RWPE2 (cell line): ENCODE results near the gene MGRN1.

Experiments used
- ATAC-seq: fragments of 200-7000 bp; cut with Tn5 transposase; 3 replicates; pipeline ENCODE4 v1.9.1; 2021; ENCODE audit warnings: low read depth
- DNase-seq: peaks from one replicate; pipeline ENCODE4 v3.0.0-alpha.2; 2020; ENCODE audit warnings: low spot score
- H3K27ac ChIP-seq: fragments of 450-650 bp; 2 replicates; pipeline ENCODE4 v1.5.1; 2017; ENCODE audit warnings: mild to moderate bottlenecking; ENCODE audit not compliant: poor library complexity, severe bottlenecking
- H3K27me3 ChIP-seq: fragments of 250-450 bp; sonication (Bioruptor Pico); 2 replicates; pipeline ENCODE4 v1.5.1; 2021; ENCODE audit warnings: mild to moderate bottlenecking, moderate library complexity; ENCODE audit not compliant: insufficient read depth, poor library complexity, severe bottlenecking
- H3K36me3 ChIP-seq: fragments of 250-450 bp; sonication (Bioruptor Pico); 2 replicates; pipeline ENCODE4 v1.5.1; 2020; ENCODE audit warnings: low read depth, mild to moderate bottlenecking, moderate library complexity
- H3K4me1 ChIP-seq: fragments of 250-450 bp; sonication (Bioruptor Pico); 2 replicates; pipeline ENCODE4 v1.5.1; 2021; ENCODE audit warnings: mild to moderate bottlenecking, moderate library complexity; ENCODE audit not compliant: insufficient read depth, poor library complexity, severe bottlenecking
- H3K4me3 ChIP-seq: fragments of 250-450 bp; sonication (Bioruptor Pico); 2 replicates; pipeline ENCODE4 v1.5.1; 2021; ENCODE audit warnings: mild to moderate bottlenecking, moderate library complexity; ENCODE audit not compliant: severe bottlenecking
- H3K9me3 ChIP-seq: fragments of 250-450 bp; sonication (Bioruptor Pico); 2 replicates; pipeline ENCODE4 v1.5.1; 2021; ENCODE audit warnings: mild to moderate bottlenecking, moderate library complexity; ENCODE audit not compliant: severe bottlenecking
- TF ChIP-seq, protein P1 (sequence below): fragments of 450-650 bp; IDR thresholded peaks from one replicate; pipeline ENCODE4 v1.5.1; 2017; ENCODE audit warnings: mild to moderate bottlenecking, moderate library complexity; ENCODE audit not compliant: poor library complexity, severe bottlenecking

MGRN1 gene

DNA sequence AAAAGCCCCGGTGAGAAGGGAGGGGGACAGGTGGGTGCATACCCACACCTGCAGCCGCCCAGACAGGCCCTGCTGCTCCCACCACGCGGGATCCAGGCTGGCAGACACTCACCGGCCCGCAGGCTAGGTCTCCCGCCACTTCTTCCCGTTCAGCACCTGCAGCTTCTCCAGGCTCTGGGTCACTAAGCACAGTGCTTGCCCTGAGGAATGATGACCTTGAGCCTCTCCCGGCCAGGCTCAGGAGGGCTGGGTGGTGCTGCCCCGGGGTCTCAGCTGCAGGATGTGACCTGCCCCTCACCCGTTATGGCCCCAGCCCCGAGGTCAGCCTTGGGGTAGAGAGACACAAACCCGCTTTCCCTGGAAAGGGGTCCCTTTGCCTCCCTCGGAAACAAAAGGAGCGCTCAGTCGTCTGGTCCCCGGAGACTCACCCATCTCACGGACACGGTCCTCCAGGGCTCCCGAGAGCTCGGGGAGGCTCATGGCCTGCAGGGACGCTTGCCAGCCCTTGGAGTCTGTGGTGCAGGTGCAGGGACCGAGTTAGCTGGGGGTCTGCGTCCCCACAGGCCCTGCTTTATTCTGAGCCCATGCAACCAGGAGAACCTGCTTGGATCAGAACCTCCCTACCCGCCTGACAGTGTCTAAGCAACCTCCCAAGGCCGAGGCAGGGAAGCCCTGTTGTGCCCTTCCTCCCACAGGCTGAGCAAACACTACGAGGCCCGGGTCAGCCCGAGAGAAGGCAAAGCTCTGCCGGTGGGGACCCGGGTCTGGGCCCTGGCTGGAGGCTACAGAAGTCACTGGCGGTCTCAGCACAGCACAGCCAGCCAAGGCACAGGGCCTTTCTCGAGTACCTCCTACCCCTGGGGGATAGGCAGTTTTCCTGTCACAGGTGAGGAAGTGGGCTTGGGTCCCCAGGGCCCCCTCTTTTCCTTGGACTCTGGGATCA is 72.5 kb downstream of the MGRN1 start:
- Histone ChIP-seq H3K9me3 (no peaks in the 10 kb centered on the region), H3K4me1 (no peaks in the 10 kb centered on the region), H3K4me3 (no peak overlapping the region), H3K27me3 (no peaks in the 10 kb centered on the region), H3K27ac (no peak overlapping the region), H3K36me3 (peaks cover 39% of the 10 kb centered on the region)
- TF ChIP-seq, protein P1, sequence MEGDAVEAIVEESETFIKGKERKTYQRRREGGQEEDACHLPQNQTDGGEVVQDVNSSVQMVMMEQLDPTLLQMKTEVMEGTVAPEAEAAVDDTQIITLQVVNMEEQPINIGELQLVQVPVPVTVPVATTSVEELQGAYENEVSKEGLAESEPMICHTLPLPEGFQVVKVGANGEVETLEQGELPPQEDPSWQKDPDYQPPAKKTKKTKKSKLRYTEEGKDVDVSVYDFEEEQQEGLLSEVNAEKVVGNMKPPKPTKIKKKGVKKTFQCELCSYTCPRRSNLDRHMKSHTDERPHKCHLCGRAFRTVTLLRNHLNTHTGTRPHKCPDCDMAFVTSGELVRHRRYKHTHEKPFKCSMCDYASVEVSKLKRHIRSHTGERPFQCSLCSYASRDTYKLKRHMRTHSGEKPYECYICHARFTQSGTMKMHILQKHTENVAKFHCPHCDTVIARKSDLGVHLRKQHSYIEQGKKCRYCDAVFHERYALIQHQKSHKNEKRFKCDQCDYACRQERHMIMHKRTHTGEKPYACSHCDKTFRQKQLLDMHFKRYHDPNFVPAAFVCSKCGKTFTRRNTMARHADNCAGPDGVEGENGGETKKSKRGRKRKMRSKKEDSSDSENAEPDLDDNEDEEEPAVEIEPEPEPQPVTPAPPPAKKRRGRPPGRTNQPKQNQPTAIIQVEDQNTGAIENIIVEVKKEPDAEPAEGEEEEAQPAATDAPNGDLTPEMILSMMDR, result no peak
- DNase-seq (peak; percentile 56), ATAC-seq (no peak)

DNA sequence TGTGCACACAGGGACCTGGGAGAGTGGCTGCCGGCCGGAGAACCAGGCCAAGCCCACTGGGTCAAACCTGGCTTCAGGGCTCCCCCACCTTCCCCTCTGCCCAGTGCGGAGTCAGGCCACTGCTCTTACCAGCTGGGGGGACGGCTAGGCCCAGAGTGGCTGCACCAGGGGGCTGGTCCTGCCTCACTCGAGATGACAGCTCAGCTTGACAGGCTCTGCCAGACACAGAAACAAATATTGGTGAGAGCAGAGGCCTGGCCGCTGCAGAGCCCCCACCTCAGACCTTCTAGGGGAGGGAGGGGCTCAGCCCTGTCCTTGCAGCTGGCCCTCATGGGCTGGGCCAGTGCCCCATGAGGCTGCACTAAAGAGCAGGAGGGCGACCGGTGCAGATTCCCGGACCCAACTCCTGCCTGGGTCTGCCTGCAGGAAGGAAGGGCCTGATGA is 73.2 kb downstream of the MGRN1 start:
- H3K36me3 ChIP-seq, result peaks cover 46% of the 10 kb centered on the region
- TF ChIP-seq, protein P1, result no peak
- no peak overlapping the region for H3K4me3 ChIP-seq
- H3K27me3 ChIP-seq, result no peaks in the 10 kb centered on the region
- no peak overlapping the region for H3K27ac ChIP-seq
- DNase-seq (peak; percentile 64), ATAC-seq (no peak)
- no peaks in the 10 kb centered on the region for H3K9me3 ChIP-seq
- no peaks in the 10 kb centered on the region for H3K4me1 ChIP-seq

DNA sequence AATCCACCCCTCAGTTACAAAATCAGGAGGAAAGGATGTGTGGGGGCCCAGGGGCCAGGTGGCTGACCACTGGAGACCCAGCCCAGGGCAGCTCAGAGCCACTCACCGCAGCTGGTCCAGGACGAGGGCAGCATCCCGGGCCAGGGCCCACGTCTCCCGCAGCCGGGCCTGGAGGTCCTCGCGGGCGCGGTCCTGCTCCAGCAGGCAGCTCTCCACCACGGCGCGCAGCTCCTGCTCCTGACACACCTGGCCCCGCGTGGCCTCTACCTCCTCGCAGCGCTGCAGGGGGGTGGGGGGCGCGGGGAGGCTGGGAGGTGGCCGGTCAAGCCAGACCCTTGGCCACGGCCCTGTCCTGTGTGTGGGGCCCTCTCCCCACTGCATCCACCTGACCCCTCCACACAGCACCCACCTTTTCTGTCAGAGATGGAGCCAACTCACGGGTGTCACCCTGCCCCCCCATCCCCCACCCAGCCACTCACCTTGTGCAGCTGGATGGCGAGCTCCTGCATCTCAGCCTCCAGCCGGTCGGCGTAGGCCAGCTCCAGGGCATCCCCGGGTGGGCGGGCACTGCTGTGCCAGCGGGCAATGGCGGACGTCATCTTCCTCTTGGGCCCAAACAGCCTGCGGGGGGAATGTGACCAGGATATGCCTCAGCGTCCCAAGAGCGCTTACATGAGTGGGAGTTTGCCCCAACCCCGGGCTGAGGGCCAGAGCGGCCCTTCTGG is 73.9 kb downstream of the MGRN1 start:
- TF ChIP-seq, protein P1, result no peak
- ATAC-seq, result no peak
- H3K27ac ChIP-seq, result no peak overlapping the region
- H3K4me1 ChIP-seq, result no peaks in the 10 kb centered on the region
- no peaks in the 10 kb centered on the region for H3K27me3 ChIP-seq
- H3K36me3 ChIP-seq, result peaks cover 47% of the 10 kb centered on the region
- H3K9me3 ChIP-seq, result no peaks in the 10 kb centered on the region
- no peak overlapping the region for H3K4me3 ChIP-seq
- DNase-seq, result peak; percentile 66

DNA sequence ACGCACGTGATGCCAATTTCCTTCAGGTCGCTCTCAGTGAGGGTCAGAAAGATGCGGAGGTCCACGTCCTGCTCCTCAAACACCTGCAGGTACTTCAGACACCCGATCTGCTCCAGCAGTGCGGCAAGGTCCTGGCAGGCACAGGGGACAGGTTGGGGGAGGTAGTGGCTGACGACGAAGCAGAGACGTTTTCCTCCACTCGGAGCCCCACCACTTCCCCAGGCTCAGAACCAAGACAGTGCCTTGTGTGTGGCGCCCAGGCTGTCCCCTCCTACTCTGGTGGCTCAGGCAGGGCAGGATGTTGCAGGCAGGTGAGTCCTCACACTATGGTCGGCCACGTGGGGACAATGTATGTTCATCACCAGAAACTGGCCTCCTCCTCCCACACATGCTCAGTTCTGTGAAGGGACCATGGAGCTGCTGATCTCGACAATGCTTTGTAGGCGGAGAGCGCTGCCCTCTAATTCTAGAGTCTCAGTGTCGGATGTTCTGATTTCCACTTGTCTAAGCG is 74.5 kb downstream of the MGRN1 start:
- no peak for ATAC-seq
- Histone ChIP-seq H3K9me3 (no peaks in the 10 kb centered on the region), H3K36me3 (peaks cover 51% of the 10 kb centered on the region)

More for the DNA sequence above, 74.5 kb downstream of the MGRN1 start:
- DNase-seq, result peak; percentile 60
- no peaks in the 10 kb centered on the region for H3K27me3 ChIP-seq
- H3K27ac ChIP-seq, result no peak overlapping the region
- no peak overlapping the region for H3K4me3 ChIP-seq
- TF ChIP-seq, protein P1, result no peak
- H3K4me1 ChIP-seq, result no peaks in the 10 kb centered on the region
